Measurements from ENCODE around the gene FXYD2. TPM values are rescaled to one million over a fixed set of nuclear protein-coding genes. Genes with fewer than 3 reads are reported as not detected.

The FXYD2 gene
- total RNA-seq, 2 donors from 2014 or later = 3.0 TPM

- Histone ChIP-seq H3K9me3 (ENCODE audit: control insufficient read depth, low read length) (no peaks in the 10 kb centered on the region), H3K36me3 (ENCODE audit: control insufficient read depth, insufficient read depth, low read length) (no peaks in the 10 kb centered on the region), H3K4me3 (ENCODE audit: low read length) (no peak overlapping the region), H3K27me3 (ENCODE audit: control insufficient read depth, insufficient read depth, low read length, poor library complexity, severe bottlenecking) (peaks cover 55% of the 10 kb centered on the region), H3K4me1 (ENCODE audit: control insufficient read depth, insufficient read depth, low read length) (no peaks in the 10 kb centered on the region), H3K9ac (ENCODE audit: extremely low read depth, low read length, poor library complexity, severe bottlenecking) (no peak overlapping the region), H3K27ac (ENCODE audit: low read depth, low read length) (no peak overlapping the region)
- no peak overlapping the region for H3K4me3 Mint-ChIP-seq
- no peak for DNase-seq
- H3K27ac Mint-ChIP-seq = no peak overlapping the region
- no peaks in the 10 kb centered on the region for H3K9me3 Mint-ChIP-seq
- H3K36me3 Mint-ChIP-seq (ENCODE audit: low read depth) = peaks cover 1% of the 10 kb centered on the region
- TF ChIP-seq CTCF (conservative IDR thresholded peaks at IDR 0.05) = no peak
- 92 to 93% methylated on average over 10 to 11 of the region's 11 CpGs for WGBS, 2 experiments (ENCODE audit: insufficient coverage in 1 of 2, insufficient read length in 1 of 2)
- peaks cover 44% of the 10 kb centered on the region for H3K27me3 Mint-ChIP-seq (ENCODE audit: insufficient read depth)
- peaks cover 2% of the 10 kb centered on the region for H3K4me1 Mint-ChIP-seq
Observed at GRCh38 chr11:117782101-117782500, 42.4 kb downstream of the FXYD2 start.

- H3K36me3 Mint-ChIP-seq (ENCODE audit: low read depth) = peaks cover 5% of the 10 kb centered on the region
- no peak for TF ChIP-seq CTCF (conservative IDR thresholded peaks at IDR 0.05)
- Histone ChIP-seq H3K4me1 (ENCODE audit: control insufficient read depth, insufficient read depth, low read length) (no peaks in the 10 kb centered on the region), H3K27me3 (ENCODE audit: control insufficient read depth, insufficient read depth, low read length, poor library complexity, severe bottlenecking) (peaks cover 50% of the 10 kb centered on the region), H3K27ac (ENCODE audit: low read depth, low read length) (no peak overlapping the region), H3K4me3 (ENCODE audit: low read length) (no peak overlapping the region), H3K9me3 (ENCODE audit: control insufficient read depth, low read length) (no peaks in the 10 kb centered on the region), H3K9ac (ENCODE audit: extremely low read depth, low read length, poor library complexity, severe bottlenecking) (no peak overlapping the region), H3K36me3 (ENCODE audit: control insufficient read depth, insufficient read depth, low read length) (no peaks in the 10 kb centered on the region)
- H3K9me3 Mint-ChIP-seq = no peaks in the 10 kb centered on the region
- no peak for DNase-seq
- no peak overlapping the region for H3K27ac Mint-ChIP-seq
- 55 to 85% methylated on average over 2 to 4 of the region's 4 CpGs for WGBS, 2 experiments (ENCODE audit: insufficient coverage in 1 of 2, insufficient read length in 1 of 2)
- peaks cover 2% of the 10 kb centered on the region for H3K4me1 Mint-ChIP-seq
- no peak overlapping the region for H3K4me3 Mint-ChIP-seq
- H3K27me3 Mint-ChIP-seq (ENCODE audit: insufficient read depth) = peaks cover 45% of the 10 kb centered on the region
Observed at GRCh38 chr11:117781627-117782026, 42.9 kb downstream of the FXYD2 start.

GRCh38 chr11:117780456-117780855 is 44.1 kb downstream of the FXYD2 start:
- no peaks in the 10 kb centered on the region for H3K4me1 ChIP-seq (ENCODE audit: control insufficient read depth, insufficient read depth, low read length)
- peaks cover 50% of the 10 kb centered on the region for H3K27me3 ChIP-seq (ENCODE audit: control insufficient read depth, insufficient read depth, low read length, poor library complexity, severe bottlenecking)
- 89 to 94% methylated on average over 17 to 26 of the region's 26 CpGs for WGBS, 2 experiments (ENCODE audit: insufficient coverage in 1 of 2, insufficient read length in 1 of 2)
- H3K4me1 Mint-ChIP-seq = no peaks in the 10 kb centered on the region
- no peak for DNase-seq
- H3K27ac Mint-ChIP-seq = no peak overlapping the region
- no peak for TF ChIP-seq CTCF (conservative IDR thresholded peaks at IDR 0.05)
- H3K27ac ChIP-seq (ENCODE audit: low read depth, low read length) = no peak overlapping the region
- no peak overlapping the region for H3K9ac ChIP-seq (ENCODE audit: extremely low read depth, low read length, poor library complexity, severe bottlenecking)
- no peaks in the 10 kb centered on the region for H3K9me3 Mint-ChIP-seq
- peaks cover 10% of the 10 kb centered on the region for H3K36me3 Mint-ChIP-seq (ENCODE audit: low read depth)
- H3K36me3 ChIP-seq (ENCODE audit: control insufficient read depth, insufficient read depth, low read length) = no peaks in the 10 kb centered on the region
- no peak overlapping the region for H3K4me3 ChIP-seq (ENCODE audit: low read length)
- H3K9me3 ChIP-seq (ENCODE audit: control insufficient read depth, low read length) = no peaks in the 10 kb centered on the region
- peaks cover 46% of the 10 kb centered on the region for H3K27me3 Mint-ChIP-seq (ENCODE audit: insufficient read depth)
- no peak overlapping the region for H3K4me3 Mint-ChIP-seq
